ENCODE results near the gene PLXNA4.

GRCh38 chr7:132592936-132593335, 16.7 kb upstream of the PLXNA4 start:
- no peak for TF ChIP-seq ARNT (IDR thresholded peaks at IDR 0.05)
- TF ChIP-seq FOXM1 (IDR thresholded peaks at IDR 0.05; ENCODE audit: borderline replicate concordance), result no peak
- TF ChIP-seq LEF1 (IDR thresholded peaks at IDR 0.05; ENCODE audit: borderline replicate concordance), result no peak
- no peak for TF ChIP-seq SP1 (IDR thresholded peaks at IDR 0.05)
- no peak for TF ChIP-seq BHLHE40 (IDR thresholded peaks at IDR 0.05; ENCODE audit: borderline replicate concordance)
- TF ChIP-seq ZNF384 (IDR thresholded peaks at IDR 0.05), result no peak
- TF ChIP-seq TARDBP (IDR thresholded peaks at IDR 0.05), result no peak
- TF ChIP-seq L3MBTL2 (conservative IDR thresholded peaks at IDR 0.05), result no peak
- TF ChIP-seq FOXA1 (IDR thresholded peaks at IDR 0.05), result no peak
